ENCODE data around the gene ZFPM1.

DNA sequence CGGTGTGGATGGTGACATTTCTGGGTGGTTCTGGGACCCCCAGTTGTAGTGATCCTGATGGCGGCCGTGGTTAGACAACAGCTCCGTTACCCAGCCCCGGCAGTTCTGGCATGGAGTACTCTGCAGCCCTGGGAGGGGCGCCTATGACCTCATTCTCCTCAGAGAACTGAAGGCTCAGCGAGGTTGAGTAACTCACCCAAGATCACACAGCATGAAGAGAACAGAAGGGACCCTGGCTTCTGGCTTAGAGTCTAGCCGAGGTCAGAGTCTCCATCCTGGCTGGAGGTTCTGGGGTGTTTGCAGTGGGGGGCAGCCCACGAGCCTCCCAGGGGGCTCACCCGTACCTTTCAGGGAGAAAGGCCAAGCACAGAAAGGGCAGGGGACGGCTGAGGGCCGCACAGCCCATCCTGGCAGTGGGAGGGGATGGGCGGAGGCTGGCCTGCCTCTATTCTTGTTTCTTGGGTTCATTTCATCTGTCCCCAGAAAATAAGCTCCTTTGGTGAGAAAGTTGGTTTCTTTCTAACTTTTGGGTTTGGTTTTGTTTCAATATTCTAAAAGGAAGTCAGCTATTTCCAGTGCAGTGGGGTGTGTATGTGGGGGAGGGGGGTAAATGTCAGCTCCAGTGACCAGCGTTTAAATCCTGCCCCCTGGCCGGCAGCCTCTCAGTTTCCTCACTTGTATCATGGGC is 13.2 kb downstream of the ZFPM1 start:
- TF ChIP-seq, protein P1, sequence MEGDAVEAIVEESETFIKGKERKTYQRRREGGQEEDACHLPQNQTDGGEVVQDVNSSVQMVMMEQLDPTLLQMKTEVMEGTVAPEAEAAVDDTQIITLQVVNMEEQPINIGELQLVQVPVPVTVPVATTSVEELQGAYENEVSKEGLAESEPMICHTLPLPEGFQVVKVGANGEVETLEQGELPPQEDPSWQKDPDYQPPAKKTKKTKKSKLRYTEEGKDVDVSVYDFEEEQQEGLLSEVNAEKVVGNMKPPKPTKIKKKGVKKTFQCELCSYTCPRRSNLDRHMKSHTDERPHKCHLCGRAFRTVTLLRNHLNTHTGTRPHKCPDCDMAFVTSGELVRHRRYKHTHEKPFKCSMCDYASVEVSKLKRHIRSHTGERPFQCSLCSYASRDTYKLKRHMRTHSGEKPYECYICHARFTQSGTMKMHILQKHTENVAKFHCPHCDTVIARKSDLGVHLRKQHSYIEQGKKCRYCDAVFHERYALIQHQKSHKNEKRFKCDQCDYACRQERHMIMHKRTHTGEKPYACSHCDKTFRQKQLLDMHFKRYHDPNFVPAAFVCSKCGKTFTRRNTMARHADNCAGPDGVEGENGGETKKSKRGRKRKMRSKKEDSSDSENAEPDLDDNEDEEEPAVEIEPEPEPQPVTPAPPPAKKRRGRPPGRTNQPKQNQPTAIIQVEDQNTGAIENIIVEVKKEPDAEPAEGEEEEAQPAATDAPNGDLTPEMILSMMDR (conservative IDR thresholded peaks at IDR 0.05; ENCODE audit: low read depth in 2 of 2): no peak
- TF ChIP-seq EZH2 (IDR thresholded peaks at IDR 0.05; ENCODE audit: low read depth, unreplicated experiment): no peak
- TF ChIP-seq, protein P2, sequence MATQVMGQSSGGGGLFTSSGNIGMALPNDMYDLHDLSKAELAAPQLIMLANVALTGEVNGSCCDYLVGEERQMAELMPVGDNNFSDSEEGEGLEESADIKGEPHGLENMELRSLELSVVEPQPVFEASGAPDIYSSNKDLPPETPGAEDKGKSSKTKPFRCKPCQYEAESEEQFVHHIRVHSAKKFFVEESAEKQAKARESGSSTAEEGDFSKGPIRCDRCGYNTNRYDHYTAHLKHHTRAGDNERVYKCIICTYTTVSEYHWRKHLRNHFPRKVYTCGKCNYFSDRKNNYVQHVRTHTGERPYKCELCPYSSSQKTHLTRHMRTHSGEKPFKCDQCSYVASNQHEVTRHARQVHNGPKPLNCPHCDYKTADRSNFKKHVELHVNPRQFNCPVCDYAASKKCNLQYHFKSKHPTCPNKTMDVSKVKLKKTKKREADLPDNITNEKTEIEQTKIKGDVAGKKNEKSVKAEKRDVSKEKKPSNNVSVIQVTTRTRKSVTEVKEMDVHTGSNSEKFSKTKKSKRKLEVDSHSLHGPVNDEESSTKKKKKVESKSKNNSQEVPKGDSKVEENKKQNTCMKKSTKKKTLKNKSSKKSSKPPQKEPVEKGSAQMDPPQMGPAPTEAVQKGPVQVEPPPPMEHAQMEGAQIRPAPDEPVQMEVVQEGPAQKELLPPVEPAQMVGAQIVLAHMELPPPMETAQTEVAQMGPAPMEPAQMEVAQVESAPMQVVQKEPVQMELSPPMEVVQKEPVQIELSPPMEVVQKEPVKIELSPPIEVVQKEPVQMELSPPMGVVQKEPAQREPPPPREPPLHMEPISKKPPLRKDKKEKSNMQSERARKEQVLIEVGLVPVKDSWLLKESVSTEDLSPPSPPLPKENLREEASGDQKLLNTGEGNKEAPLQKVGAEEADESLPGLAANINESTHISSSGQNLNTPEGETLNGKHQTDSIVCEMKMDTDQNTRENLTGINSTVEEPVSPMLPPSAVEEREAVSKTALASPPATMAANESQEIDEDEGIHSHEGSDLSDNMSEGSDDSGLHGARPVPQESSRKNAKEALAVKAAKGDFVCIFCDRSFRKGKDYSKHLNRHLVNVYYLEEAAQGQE (IDR thresholded peaks at IDR 0.05; ENCODE audit: unreplicated experiment): no peak
- TF ChIP-seq CREB1 (CRISPR knock-in tag; IDR thresholded peaks at IDR 0.05; ENCODE audit: low read depth): no peak
- no peak for TF ChIP-seq POLR2AphosphoS5 (IDR thresholded peaks at IDR 0.05; ENCODE audit: low read depth)
- TF ChIP-seq NANOG (IDR thresholded peaks at IDR 0.05; ENCODE audit: borderline replicate concordance): no peak
- TF ChIP-seq EZH2phosphoT487 (IDR thresholded peaks at IDR 0.05; ENCODE audit: unreplicated experiment): no peak
- no peak for TF ChIP-seq ZNF331 (CRISPR knock-in tag; IDR thresholded peaks at IDR 0.05; ENCODE audit: low read depth)
- no peak for TF ChIP-seq JUNB (IDR thresholded peaks at IDR 0.05; ENCODE audit: unreplicated experiment)
- no peak for TF ChIP-seq ZNF114 (CRISPR knock-in tag; IDR thresholded peaks at IDR 0.05)
- TF ChIP-seq, protein P3, sequence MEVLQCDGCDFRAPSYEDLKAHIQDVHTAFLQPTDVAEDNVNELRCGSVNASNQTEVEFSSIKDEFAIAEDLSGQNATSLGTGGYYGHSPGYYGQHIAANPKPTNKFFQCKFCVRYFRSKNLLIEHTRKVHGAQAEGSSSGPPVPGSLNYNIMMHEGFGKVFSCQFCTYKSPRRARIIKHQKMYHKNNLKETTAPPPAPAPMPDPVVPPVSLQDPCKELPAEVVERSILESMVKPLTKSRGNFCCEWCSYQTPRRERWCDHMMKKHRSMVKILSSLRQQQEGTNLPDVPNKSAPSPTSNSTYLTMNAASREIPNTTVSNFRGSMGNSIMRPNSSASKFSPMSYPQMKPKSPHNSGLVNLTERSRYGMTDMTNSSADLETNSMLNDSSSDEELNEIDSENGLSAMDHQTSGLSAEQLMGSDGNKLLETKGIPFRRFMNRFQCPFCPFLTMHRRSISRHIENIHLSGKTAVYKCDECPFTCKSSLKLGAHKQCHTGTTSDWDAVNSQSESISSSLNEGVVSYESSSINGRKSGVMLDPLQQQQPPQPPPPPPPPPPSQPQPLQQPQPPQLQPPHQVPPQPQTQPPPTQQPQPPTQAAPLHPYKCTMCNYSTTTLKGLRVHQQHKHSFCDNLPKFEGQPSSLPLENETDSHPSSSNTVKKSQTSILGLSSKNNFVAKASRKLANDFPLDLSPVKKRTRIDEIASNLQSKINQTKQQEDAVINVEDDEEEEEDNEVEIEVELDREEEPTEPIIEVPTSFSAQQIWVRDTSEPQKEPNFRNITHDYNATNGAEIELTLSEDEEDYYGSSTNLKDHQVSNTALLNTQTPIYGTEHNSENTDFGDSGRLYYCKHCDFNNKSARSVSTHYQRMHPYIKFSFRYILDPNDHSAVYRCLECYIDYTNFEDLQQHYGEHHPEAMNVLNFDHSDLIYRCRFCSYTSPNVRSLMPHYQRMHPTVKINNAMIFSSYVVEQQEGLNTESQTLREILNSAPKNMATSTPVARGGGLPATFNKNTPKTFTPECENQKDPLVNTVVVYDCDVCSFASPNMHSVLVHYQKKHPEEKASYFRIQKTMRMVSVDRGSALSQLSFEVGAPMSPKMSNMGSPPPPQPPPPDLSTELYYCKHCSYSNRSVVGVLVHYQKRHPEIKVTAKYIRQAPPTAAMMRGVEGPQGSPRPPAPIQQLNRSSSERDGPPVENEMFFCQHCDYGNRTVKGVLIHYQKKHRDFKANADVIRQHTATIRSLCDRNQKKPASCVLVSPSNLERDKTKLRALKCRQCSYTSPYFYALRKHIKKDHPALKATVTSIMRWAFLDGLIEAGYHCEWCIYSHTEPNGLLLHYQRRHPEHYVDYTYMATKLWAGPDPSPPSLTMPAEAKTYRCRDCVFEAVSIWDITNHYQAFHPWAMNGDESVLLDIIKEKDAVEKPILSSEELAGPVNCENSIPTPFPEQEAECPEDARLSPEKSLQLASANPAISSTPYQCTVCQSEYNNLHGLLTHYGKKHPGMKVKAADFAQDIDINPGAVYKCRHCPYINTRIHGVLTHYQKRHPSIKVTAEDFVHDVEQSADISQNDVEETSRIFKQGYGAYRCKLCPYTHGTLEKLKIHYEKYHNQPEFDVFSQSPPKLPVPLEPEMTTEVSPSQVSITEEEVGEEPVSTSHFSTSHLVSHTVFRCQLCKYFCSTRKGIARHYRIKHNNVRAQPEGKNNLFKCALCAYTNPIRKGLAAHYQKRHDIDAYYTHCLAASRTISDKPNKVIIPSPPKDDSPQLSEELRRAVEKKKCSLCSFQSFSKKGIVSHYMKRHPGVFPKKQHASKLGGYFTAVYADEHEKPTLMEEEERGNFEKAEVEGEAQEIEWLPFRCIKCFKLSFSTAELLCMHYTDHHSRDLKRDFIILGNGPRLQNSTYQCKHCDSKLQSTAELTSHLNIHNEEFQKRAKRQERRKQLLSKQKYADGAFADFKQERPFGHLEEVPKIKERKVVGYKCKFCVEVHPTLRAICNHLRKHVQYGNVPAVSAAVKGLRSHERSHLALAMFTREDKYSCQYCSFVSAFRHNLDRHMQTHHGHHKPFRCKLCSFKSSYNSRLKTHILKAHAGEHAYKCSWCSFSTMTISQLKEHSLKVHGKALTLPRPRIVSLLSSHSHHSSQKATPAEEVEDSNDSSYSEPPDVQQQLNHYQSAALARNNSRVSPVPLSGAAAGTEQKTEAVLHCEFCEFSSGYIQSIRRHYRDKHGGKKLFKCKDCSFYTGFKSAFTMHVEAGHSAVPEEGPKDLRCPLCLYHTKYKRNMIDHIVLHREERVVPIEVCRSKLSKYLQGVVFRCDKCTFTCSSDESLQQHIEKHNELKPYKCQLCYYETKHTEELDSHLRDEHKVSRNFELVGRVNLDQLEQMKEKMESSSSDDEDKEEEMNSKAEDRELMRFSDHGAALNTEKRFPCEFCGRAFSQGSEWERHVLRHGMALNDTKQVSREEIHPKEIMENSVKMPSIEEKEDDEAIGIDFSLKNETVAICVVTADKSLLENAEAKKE (CRISPR knock-in tag; IDR thresholded peaks at IDR 0.05): no peak
- TF ChIP-seq, protein P4, sequence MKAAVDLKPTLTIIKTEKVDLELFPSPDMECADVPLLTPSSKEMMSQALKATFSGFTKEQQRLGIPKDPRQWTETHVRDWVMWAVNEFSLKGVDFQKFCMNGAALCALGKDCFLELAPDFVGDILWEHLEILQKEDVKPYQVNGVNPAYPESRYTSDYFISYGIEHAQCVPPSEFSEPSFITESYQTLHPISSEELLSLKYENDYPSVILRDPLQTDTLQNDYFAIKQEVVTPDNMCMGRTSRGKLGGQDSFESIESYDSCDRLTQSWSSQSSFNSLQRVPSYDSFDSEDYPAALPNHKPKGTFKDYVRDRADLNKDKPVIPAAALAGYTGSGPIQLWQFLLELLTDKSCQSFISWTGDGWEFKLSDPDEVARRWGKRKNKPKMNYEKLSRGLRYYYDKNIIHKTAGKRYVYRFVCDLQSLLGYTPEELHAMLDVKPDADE (IDR thresholded peaks at IDR 0.05): no peak

Data from GM23338 (cell line).